SK-N-SH treated with all-trans-retinoic acid at 6 μM for 48 hours (cell line): ENCODE results near the gene ADARB2.

Experiments
- RARB ChIP-seq: fragments of 250-450 bp; sonication (Bioruptor Pico); IDR thresholded peaks from 2 replicates; pipeline ENCODE4 v1.8.0; 2021; ENCODE audit warnings: mild to moderate bottlenecking, moderate library complexity
- ZFP3 ChIP-seq: fragments of 250-450 bp; sonication (Bioruptor Pico); IDR thresholded peaks from 2 replicates; pipeline ENCODE4 v1.5.0; 2020; ENCODE audit warnings: mild to moderate bottlenecking, moderate library complexity
- ZFP30 ChIP-seq: fragments of 450-650 bp; formaldehyde crosslinking; IDR thresholded peaks from 2 replicates; pipeline ENCODE4 v1.5.0; 2022; ENCODE audit warnings: mild to moderate bottlenecking, moderate library complexity
- ZNF8 ChIP-seq: fragments of 450-650 bp; formaldehyde crosslinking; IDR thresholded peaks from 2 replicates; pipeline ENCODE4 v1.5.0; 2020; ENCODE audit warnings: mild to moderate bottlenecking, moderate library complexity

GRCh38 chr10:1384026-1384425 is 353.3 kb downstream of the ADARB2 start:
- no peak for TF ChIP-seq ZFP30 (CRISPR knock-in tag)
- TF ChIP-seq RARB (CRISPR knock-in tag) = no peak
- no peak for TF ChIP-seq ZNF8 (CRISPR knock-in tag)
- TF ChIP-seq ZFP3 (CRISPR knock-in tag) = no peak
